ENCODE measurements around the gene ZNF740. TPM values are rescaled to one million over a fixed set of nuclear protein-coding genes. Genes with fewer than 3 reads are reported as not detected.

ZNF740 gene
- total RNA-seq, 1 experiment from 2014 or later: 46.8 TPM

DNA sequence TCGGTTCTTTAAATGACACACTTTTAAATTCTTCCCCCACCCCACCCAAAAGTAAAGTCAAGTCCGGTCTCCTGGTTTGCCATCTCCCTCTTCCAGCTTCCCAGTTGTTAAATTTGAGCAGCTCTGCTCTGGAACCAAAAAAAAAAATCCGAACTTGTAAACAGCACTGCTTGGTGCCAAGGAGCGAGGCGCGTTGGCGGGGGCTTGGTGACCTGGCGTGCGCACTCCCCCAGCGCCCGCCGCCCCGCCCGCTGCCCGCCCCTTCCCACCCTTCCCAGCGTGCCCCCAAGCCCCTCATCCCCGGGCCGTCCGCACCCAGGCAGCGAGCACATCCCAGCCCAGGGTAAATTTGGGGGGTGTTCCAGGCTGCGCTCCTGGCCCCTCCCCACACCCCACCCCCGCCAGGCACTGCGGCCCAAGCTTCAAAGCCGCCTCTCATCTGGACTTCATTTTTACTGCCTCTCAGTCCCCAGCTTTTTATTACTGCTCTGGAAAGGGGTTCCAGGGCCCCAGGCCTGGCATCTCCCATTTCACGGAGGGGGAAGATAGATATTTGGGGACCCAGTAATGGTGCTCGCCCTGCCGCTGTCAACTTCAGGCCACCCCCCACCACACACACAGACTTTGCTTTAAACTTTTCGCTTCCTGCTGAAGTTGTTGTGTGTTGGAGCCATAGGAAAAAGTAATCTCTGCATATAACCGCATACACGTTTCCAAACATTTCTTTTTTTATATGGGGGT, 38.2 kb downstream of the ZNF740 start:
- TF ChIP-seq TCF7L2 (IDR thresholded peaks at IDR 0.05; ENCODE audit: low read depth, low read length): no peak
- TF ChIP-seq, protein P1, sequence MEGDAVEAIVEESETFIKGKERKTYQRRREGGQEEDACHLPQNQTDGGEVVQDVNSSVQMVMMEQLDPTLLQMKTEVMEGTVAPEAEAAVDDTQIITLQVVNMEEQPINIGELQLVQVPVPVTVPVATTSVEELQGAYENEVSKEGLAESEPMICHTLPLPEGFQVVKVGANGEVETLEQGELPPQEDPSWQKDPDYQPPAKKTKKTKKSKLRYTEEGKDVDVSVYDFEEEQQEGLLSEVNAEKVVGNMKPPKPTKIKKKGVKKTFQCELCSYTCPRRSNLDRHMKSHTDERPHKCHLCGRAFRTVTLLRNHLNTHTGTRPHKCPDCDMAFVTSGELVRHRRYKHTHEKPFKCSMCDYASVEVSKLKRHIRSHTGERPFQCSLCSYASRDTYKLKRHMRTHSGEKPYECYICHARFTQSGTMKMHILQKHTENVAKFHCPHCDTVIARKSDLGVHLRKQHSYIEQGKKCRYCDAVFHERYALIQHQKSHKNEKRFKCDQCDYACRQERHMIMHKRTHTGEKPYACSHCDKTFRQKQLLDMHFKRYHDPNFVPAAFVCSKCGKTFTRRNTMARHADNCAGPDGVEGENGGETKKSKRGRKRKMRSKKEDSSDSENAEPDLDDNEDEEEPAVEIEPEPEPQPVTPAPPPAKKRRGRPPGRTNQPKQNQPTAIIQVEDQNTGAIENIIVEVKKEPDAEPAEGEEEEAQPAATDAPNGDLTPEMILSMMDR (IDR thresholded peaks at IDR 0.05): no peak
- TF ChIP-seq POLR2AphosphoS5 (IDR thresholded peaks at IDR 0.05; ENCODE audit: low read depth, low read length): no peak
- TF ChIP-seq, protein P2, sequence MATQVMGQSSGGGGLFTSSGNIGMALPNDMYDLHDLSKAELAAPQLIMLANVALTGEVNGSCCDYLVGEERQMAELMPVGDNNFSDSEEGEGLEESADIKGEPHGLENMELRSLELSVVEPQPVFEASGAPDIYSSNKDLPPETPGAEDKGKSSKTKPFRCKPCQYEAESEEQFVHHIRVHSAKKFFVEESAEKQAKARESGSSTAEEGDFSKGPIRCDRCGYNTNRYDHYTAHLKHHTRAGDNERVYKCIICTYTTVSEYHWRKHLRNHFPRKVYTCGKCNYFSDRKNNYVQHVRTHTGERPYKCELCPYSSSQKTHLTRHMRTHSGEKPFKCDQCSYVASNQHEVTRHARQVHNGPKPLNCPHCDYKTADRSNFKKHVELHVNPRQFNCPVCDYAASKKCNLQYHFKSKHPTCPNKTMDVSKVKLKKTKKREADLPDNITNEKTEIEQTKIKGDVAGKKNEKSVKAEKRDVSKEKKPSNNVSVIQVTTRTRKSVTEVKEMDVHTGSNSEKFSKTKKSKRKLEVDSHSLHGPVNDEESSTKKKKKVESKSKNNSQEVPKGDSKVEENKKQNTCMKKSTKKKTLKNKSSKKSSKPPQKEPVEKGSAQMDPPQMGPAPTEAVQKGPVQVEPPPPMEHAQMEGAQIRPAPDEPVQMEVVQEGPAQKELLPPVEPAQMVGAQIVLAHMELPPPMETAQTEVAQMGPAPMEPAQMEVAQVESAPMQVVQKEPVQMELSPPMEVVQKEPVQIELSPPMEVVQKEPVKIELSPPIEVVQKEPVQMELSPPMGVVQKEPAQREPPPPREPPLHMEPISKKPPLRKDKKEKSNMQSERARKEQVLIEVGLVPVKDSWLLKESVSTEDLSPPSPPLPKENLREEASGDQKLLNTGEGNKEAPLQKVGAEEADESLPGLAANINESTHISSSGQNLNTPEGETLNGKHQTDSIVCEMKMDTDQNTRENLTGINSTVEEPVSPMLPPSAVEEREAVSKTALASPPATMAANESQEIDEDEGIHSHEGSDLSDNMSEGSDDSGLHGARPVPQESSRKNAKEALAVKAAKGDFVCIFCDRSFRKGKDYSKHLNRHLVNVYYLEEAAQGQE (IDR thresholded peaks at IDR 0.05; ENCODE audit: insufficient read depth in 1 of 2, low read depth in 2 of 2, low read length in 1 of 2): no peak
- TF ChIP-seq SIN3A (IDR thresholded peaks at IDR 0.05; ENCODE audit: borderline replicate concordance, insufficient read depth, low read depth, low read length): no peak
- ChIA-PET CTCF (interaction anchor here (0.6 kb wide), 2 partner anchors 46 to 105 kb away, joined by 3 to 4 read pairs; no protein-coding TSS in a partner anchor), POLR2A (no interaction called here)
- intact Hi-C loops (cut with micrococcal nuclease; ENCODE audit: unreplicated experiment): loop anchor here (5.0 kb wide), 1 partner anchor 34 kb away; a partner anchor contains a TSS
- DNase-seq (ENCODE audit: low read depth, low spot score) (no peak), ATAC-seq (no peak)
- in situ Hi-C loops (cut with HindIII; ENCODE audit: low pct_unique_long_range_greater_than_20kb, low sequenced_read_pairs): no loop called here
- BruUV-seq (replicated peaks): no TSS peak
- Histone ChIP-seq H3K36me3 (ENCODE audit: control insufficient read depth, insufficient read depth, low read length) (no peaks in the 10 kb centered on the region), H3K4me1 (ENCODE audit: control insufficient read depth, insufficient read depth, low read length) (peaks cover 52% of the 10 kb centered on the region), H3K9me3 (ENCODE audit: control insufficient read depth, insufficient read depth, low read depth, low read length) (no peaks in the 10 kb centered on the region), H3K27me3 (ENCODE audit: control insufficient read depth, insufficient read depth, low read length) (no peaks in the 10 kb centered on the region), H3K4me3 (ENCODE audit: low read depth in 2 of 2, low read length in 2 of 2) (peak overlapping the region; percentile 68 to 79), H3K27ac (ENCODE audit: low read length) (peak overlapping the region; percentile 84)

DNA sequence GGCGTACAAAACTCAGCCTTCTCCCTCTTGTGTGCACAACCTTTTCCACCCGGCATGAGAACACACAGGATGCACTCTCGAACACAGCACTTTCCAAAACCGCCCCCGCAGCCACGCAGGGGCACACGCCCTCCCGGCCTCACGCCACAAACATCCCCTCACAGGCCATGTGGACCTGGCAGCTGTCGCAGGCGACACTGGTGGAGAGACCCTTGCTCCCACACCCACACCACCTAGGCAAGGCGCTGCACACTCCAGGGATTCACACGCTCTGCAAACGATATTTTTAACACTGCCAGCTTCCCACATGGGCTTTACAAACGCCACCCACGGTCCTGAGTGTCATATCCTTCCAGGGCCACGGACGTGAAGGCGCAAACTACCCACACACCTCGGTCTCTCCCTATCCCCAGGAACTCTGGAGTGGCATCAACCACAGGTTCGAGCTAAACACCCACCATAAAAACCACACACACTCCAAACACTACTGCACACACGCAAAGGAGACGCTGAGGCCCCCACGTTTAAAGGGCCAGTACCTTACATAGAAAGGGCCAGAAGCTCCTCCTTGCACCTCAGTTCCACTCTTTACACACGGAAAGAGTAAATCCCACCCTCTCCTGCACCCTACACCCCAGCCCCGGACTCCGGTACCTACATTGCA, 38.9 kb downstream of the ZNF740 start:
- intact Hi-C loops (cut with micrococcal nuclease; ENCODE audit: unreplicated experiment): loop anchor here (5.0 kb wide), 1 partner anchor 33 kb away; a partner anchor contains a TSS

More for the DNA sequence above, 38.9 kb downstream of the ZNF740 start:
- BruUV-seq (replicated peaks): TSS peak; percentile 34
- peaks cover 59% of the 10 kb centered on the region for H3K4me1 ChIP-seq (ENCODE audit: control insufficient read depth, insufficient read depth, low read length)
- POLR2A ChIA-PET: interaction anchor here (0.7 to 1.1 kb wide), 2 partner anchors 22 to 39 kb away, joined by 5 to 17 read pairs; partner anchors contain the start of genes CSAD and ZNF740
- no peaks in the 10 kb centered on the region for H3K27me3 ChIP-seq (ENCODE audit: control insufficient read depth, insufficient read depth, low read length)
- DNase-seq (ENCODE audit: low read depth, low spot score) (no peak), ATAC-seq (no peak)
- in situ Hi-C loops (cut with HindIII; ENCODE audit: low pct_unique_long_range_greater_than_20kb, low sequenced_read_pairs): no loop called here
- H3K9me3 ChIP-seq (ENCODE audit: control insufficient read depth, insufficient read depth, low read depth, low read length): no peaks in the 10 kb centered on the region
- H3K27ac ChIP-seq (ENCODE audit: low read length): peak overlapping the region; percentile 84
- CTCF ChIA-PET: interaction anchor here (1.0 to 1.1 kb wide), 3 partner anchors 14 to 102 kb away, joined by 3 read pairs; partner anchors contain the start of gene AAAS
- no peaks in the 10 kb centered on the region for H3K36me3 ChIP-seq (ENCODE audit: control insufficient read depth, insufficient read depth, low read length)
- TF ChIP-seq, protein P2 (IDR thresholded peaks at IDR 0.05; ENCODE audit: insufficient read depth in 1 of 2, low read depth in 2 of 2, low read length in 1 of 2): no peak
- TF ChIP-seq POLR2AphosphoS5 (IDR thresholded peaks at IDR 0.05; ENCODE audit: low read depth, low read length): no peak
- H3K4me3 ChIP-seq (ENCODE audit: low read depth in 2 of 2, low read length in 2 of 2): peak overlapping the region; percentile 68 to 79

Measured in Panc1 (cell line).